Spleen (tissue), 7 donors: Measurements from ENCODE around the gene HBA2.

Experiments used
- CTCF ChIP-seq, 11 experiments: fragments of 200-600 bp in 7 of 11; fragments of 450-650 bp in 4 of 11; sonication (generic) in 4 of 11; IDR thresholded peaks in 8 of 11; conservative IDR thresholded peaks in 3 of 11; 1 replicate in 7 of 11; 2 replicates in 4 of 11; pipeline versions ENCODE4 v1.4.0 to v1.8.0; 2016 to 2021; ENCODE audit warnings: antibody characterized with exemption in 11 of 11, inconsistent platforms in 4 of 11, mild to moderate bottlenecking in 1 of 11
- POLR2A ChIP-seq, 3 donors: fragments of 450-650 bp; IDR thresholded peaks; one replicate each; pipeline ENCODE4 v1.5.1; 2017; ENCODE audit warnings: antibody characterized with exemption in 3 of 3, mild to moderate bottlenecking in 1 of 3
- donor health status: DM: no; HTN: no; CAD: no; lungs with moderate emphysema.
- donor health status: DM: no; HTN: no; CAD: no.
- donor health status: DM: no; HTN: no; CAD: no.

- TF ChIP-seq CTCF (IDR thresholded peaks at IDR 0.05 in 8 of 11, conservative IDR thresholded peaks at IDR 0.05 in 3 of 11) = no peak
- no peak for TF ChIP-seq POLR2A (IDR thresholded peaks at IDR 0.05)
These were observed 43.6 kb upstream of the HBA2 start for GRCh38 chr16:129075-129474.
